GM12801 (cell line): Measurements from ENCODE around the gene LY6G5C.

ENCODE experiments used
- TF ChIP-seq, protein P1 (sequence below): IDR thresholded peaks from one replicate; pipeline ENCODE4 v1.5.1; 2011; ENCODE audit warnings: control low read depth; ENCODE audit not compliant: insufficient read length; ENCODE audit errors: extremely low read depth

The LY6G5C gene

GRCh38 chr6:31702405-31702818 is 21.5 kb upstream of the LY6G5C start:
- TF ChIP-seq, protein P1, sequence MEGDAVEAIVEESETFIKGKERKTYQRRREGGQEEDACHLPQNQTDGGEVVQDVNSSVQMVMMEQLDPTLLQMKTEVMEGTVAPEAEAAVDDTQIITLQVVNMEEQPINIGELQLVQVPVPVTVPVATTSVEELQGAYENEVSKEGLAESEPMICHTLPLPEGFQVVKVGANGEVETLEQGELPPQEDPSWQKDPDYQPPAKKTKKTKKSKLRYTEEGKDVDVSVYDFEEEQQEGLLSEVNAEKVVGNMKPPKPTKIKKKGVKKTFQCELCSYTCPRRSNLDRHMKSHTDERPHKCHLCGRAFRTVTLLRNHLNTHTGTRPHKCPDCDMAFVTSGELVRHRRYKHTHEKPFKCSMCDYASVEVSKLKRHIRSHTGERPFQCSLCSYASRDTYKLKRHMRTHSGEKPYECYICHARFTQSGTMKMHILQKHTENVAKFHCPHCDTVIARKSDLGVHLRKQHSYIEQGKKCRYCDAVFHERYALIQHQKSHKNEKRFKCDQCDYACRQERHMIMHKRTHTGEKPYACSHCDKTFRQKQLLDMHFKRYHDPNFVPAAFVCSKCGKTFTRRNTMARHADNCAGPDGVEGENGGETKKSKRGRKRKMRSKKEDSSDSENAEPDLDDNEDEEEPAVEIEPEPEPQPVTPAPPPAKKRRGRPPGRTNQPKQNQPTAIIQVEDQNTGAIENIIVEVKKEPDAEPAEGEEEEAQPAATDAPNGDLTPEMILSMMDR: no peak

- TF ChIP-seq, protein P1: no peak
Observed at GRCh38 chr6:31701666-31702404, 21.0 kb upstream of the LY6G5C start.

GRCh38 chr6:31700740-31701401 is 20.0 kb upstream of the LY6G5C start:
- TF ChIP-seq, protein P1: no peak

GRCh38 chr6:31697555-31697954 is 16.7 kb upstream of the LY6G5C start:
- TF ChIP-seq, protein P1: no peak

DNA sequence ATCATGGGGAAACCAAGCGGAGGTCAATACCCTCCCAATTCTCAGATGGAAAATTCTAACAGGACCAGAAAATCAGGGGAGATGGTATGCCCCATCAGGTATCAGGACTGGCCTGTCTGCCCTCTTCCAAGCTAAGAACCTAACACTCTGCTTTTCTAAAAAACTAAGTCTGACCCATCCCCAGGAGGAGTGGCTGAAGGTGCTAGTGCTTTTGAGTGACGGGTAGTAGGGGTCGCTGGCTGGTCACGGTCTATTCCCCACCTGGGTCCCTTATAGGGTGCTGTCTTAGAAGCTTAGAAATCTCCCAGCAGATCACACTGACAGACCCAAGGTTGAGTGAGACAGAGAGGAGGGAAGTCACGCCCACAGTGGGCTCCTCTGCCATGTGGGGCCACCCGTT is 12.7 kb upstream of the LY6G5C start:
- TF ChIP-seq, protein P1: no peak

DNA sequence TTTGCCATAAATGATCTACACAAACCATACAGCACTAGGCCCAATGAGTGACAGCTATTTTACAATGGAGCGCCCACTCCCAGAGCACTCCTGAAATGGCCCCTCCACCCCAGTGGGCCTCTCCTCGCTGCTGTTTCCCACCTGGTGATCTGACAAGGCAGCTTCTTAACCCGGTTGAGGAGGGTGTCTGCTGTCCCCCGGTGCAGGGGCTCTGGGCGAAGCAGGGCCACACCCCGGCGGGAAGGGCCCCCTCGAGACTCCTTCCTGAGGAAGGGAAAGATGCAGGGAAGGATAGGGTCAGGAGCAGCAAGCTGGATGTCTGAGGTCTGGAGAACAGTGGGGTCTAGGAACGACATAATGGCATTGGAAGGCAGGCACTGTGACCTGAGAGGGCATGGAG is 12.0 kb upstream of the LY6G5C start:
- TF ChIP-seq, protein P1: no peak

- TF ChIP-seq, protein P1: no peak
Observed at GRCh38 chr6:31692353-31692752, 11.5 kb upstream of the LY6G5C start.
